Measurements from ENCODE around the gene CASD1. TPM values are rescaled to one million over a fixed set of nuclear protein-coding genes. Genes with fewer than 3 reads are reported as not detected.

The CASD1 gene
- total and polyA plus RNA-seq, 2 experiments from 2014 or later = 15.5 to 38.1 TPM

DNA sequence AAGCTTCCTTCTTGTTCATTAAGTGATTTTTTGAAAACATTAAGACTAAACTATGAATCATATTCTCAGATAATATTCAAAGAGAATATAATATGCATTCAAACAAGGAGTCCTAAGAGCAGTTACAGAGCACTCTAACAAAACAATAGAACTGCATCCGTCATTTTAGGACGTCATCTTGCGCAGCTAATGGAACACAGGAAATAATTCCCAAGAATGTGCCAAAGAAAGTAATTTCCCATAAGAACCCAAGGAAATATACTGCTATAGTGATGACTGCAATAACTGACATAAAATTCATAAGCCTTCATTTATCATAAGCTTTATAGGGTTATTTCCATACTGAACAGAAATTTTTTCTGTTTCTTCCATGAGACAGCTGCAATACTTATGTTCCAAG lies 28.3 kb upstream of the CASD1 start (continued):
- TF ChIP-seq, protein P1, sequence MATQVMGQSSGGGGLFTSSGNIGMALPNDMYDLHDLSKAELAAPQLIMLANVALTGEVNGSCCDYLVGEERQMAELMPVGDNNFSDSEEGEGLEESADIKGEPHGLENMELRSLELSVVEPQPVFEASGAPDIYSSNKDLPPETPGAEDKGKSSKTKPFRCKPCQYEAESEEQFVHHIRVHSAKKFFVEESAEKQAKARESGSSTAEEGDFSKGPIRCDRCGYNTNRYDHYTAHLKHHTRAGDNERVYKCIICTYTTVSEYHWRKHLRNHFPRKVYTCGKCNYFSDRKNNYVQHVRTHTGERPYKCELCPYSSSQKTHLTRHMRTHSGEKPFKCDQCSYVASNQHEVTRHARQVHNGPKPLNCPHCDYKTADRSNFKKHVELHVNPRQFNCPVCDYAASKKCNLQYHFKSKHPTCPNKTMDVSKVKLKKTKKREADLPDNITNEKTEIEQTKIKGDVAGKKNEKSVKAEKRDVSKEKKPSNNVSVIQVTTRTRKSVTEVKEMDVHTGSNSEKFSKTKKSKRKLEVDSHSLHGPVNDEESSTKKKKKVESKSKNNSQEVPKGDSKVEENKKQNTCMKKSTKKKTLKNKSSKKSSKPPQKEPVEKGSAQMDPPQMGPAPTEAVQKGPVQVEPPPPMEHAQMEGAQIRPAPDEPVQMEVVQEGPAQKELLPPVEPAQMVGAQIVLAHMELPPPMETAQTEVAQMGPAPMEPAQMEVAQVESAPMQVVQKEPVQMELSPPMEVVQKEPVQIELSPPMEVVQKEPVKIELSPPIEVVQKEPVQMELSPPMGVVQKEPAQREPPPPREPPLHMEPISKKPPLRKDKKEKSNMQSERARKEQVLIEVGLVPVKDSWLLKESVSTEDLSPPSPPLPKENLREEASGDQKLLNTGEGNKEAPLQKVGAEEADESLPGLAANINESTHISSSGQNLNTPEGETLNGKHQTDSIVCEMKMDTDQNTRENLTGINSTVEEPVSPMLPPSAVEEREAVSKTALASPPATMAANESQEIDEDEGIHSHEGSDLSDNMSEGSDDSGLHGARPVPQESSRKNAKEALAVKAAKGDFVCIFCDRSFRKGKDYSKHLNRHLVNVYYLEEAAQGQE (IDR thresholded peaks at IDR 0.05; ENCODE audit: unreplicated experiment) = no peak
- TF ChIP-seq ZNF114 (CRISPR knock-in tag; IDR thresholded peaks at IDR 0.05) (no peak), JUNB (IDR thresholded peaks at IDR 0.05; ENCODE audit: unreplicated experiment) (no peak), EZH2 (IDR thresholded peaks at IDR 0.05; ENCODE audit: low read depth, unreplicated experiment) (no peak), NANOG (IDR thresholded peaks at IDR 0.05; ENCODE audit: borderline replicate concordance) (no peak), POLR2AphosphoS5 (IDR thresholded peaks at IDR 0.05; ENCODE audit: low read depth) (no peak)
- TF ChIP-seq, protein P2, sequence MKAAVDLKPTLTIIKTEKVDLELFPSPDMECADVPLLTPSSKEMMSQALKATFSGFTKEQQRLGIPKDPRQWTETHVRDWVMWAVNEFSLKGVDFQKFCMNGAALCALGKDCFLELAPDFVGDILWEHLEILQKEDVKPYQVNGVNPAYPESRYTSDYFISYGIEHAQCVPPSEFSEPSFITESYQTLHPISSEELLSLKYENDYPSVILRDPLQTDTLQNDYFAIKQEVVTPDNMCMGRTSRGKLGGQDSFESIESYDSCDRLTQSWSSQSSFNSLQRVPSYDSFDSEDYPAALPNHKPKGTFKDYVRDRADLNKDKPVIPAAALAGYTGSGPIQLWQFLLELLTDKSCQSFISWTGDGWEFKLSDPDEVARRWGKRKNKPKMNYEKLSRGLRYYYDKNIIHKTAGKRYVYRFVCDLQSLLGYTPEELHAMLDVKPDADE (IDR thresholded peaks at IDR 0.05) = no peak
- TF ChIP-seq, protein P3, sequence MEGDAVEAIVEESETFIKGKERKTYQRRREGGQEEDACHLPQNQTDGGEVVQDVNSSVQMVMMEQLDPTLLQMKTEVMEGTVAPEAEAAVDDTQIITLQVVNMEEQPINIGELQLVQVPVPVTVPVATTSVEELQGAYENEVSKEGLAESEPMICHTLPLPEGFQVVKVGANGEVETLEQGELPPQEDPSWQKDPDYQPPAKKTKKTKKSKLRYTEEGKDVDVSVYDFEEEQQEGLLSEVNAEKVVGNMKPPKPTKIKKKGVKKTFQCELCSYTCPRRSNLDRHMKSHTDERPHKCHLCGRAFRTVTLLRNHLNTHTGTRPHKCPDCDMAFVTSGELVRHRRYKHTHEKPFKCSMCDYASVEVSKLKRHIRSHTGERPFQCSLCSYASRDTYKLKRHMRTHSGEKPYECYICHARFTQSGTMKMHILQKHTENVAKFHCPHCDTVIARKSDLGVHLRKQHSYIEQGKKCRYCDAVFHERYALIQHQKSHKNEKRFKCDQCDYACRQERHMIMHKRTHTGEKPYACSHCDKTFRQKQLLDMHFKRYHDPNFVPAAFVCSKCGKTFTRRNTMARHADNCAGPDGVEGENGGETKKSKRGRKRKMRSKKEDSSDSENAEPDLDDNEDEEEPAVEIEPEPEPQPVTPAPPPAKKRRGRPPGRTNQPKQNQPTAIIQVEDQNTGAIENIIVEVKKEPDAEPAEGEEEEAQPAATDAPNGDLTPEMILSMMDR (conservative IDR thresholded peaks at IDR 0.05; ENCODE audit: low read depth in 2 of 2) = no peak

DNA sequence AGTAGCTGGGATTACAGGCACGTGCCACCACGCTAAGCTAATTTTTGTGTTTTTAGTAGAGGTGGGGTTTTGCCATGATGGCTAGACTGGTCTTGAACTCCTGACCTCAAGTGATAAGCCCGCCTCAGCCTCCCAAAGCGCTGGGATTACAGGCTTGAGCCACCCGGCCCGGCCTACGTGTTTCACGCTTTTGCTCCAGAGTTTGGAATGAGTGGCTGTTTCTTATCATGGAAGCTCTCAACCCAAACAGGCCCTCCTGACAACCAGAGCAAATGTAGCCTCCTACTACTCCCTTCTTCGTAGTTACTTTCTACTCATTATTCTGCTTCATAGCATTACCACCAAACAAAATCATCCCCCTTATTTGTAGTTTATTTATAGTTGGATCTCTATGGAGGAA lies 26.8 kb upstream of the CASD1 start:
- no peak overlapping the region for H3K4me3 Mint-ChIP-seq
- no peak overlapping the region for H3K27ac Mint-ChIP-seq
- ATAC-seq = no peak
- peaks cover 2% of the 10 kb centered on the region for H3K27me3 Mint-ChIP-seq (ENCODE audit: insufficient read depth, low read depth, poor library complexity)
- Histone ChIP-seq H3K4me1 (ENCODE audit: insufficient read depth) (no peaks in the 10 kb centered on the region), H3K9me2 (ENCODE audit: insufficient read depth) (no peaks in the 10 kb centered on the region; the same call in 1 of the 2 replicates), H2AFZ (no peak overlapping the region), H3K79me2 (replicated peaks; ENCODE audit: insufficient read depth) (no peaks in the 10 kb centered on the region), H3F3A (replicated peaks; ENCODE audit: low read depth) (no peaks in the 10 kb centered on the region), H3K27me3 (ENCODE audit: insufficient read depth) (no peaks in the 10 kb centered on the region), H4K20me1 (replicated peaks; ENCODE audit: insufficient read depth) (no peaks in the 10 kb centered on the region), H3K4me3 (no peak overlapping the region), H3K36me3 (ENCODE audit: insufficient read depth) (no peaks in the 10 kb centered on the region), H3K27ac (ENCODE audit: low read depth) (no peak overlapping the region), H3K4me2 (no peak overlapping the region)
- no peaks in the 10 kb centered on the region for H3K36me3 Mint-ChIP-seq (ENCODE audit: low read depth)
- no peaks in the 10 kb centered on the region for H3K4me1 Mint-ChIP-seq
- no peak for TF ChIP-seq JUNB (IDR thresholded peaks at IDR 0.05; ENCODE audit: unreplicated experiment)
- H3K9me3 Mint-ChIP-seq = no peaks in the 10 kb centered on the region
- DNase-seq (ENCODE audit: low spot score) = no peak
